ENCODE data around the gene TTC5. TPM values are rescaled to one million over a fixed set of nuclear protein-coding genes. Genes with fewer than 3 reads are reported as not detected.

The TTC5 gene, protein sequence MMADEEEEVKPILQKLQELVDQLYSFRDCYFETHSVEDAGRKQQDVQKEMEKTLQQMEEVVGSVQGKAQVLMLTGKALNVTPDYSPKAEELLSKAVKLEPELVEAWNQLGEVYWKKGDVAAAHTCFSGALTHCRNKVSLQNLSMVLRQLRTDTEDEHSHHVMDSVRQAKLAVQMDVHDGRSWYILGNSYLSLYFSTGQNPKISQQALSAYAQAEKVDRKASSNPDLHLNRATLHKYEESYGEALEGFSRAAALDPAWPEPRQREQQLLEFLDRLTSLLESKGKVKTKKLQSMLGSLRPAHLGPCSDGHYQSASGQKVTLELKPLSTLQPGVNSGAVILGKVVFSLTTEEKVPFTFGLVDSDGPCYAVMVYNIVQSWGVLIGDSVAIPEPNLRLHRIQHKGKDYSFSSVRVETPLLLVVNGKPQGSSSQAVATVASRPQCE
- polyA plus RNA-seq: 13.7 to 19.2 TPM (median 13.9 TPM) in 3 replicates
- 5.3 TPM for polyA plus RNA-seq (2011; ENCODE audit: low read depth)
- polyA plus RNA-seq (2011; cell fraction: cytosol; rRNA removed): 10.1 and 11.8 TPM in 2 replicates
- polyA plus RNA-seq (2011; cell fraction: nucleus; rRNA removed): 11.8 and 16.6 TPM in 2 replicates
- polyA plus RNA-seq (2012; ENCODE audit: low replicate concordance): 7.2 and 14.1 TPM in 2 replicates
- polyA minus RNA-seq: 10.9 to 18.5 TPM (median 17.3 TPM) in 3 replicates
- polyA minus RNA-seq (2011; cell fraction: cytosol; rRNA and poly(A)+ RNA removed): 20.7 TPM
- polyA minus RNA-seq (2011; cell fraction: nucleus; rRNA and poly(A)+ RNA removed): 8.5 and 15.7 TPM in 2 replicates

DNA sequence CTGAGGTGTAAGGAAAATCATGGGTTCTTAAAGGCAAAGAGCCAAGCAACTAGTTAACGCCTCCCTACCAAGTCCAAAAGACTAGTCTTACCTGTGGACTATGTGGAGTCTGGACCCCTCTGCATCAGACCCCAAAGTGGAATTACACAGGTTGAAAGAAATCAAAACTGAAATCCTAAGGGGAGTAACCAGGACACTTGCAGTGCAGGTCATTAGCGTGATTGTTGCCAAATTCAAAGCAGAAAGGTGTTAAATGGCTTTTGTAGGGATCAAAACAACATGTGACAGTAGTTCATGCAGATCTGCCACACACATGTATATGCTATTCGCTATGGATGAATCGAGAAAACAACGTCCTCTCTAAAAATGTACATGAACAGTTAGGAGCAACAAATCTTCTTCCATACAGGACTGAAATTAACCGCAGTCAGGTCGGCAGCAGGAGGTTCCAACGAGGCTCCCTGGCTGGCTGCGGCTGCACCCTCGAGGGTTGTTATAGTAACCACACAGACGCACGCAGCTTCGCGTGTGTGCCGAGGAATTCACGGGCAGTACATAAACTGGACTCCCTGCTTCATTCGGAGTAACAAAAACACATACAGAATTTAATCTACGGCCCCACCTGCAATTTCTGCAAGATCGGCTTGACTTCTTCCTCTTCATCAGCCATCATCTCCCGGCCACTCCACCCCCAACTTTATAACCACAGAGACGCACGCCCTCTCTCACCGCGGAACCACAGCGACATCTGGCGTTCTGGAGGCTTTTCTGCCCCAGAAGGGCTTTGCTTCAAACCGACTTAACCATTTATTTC lies at the start of gene TTC5:
TSS of gene TTC5 (minus strand) at position 687 of the 814 bp plus-strand sequence. CDS start at position 673, 14 bp downstream.
- dilution Hi-C loops (cut with MboI; ENCODE audit: extremely low pct_ligation_motif_present, low sequenced_read_pairs): no loop called here
- FAIRE-seq: peak; percentile 74

DNA sequence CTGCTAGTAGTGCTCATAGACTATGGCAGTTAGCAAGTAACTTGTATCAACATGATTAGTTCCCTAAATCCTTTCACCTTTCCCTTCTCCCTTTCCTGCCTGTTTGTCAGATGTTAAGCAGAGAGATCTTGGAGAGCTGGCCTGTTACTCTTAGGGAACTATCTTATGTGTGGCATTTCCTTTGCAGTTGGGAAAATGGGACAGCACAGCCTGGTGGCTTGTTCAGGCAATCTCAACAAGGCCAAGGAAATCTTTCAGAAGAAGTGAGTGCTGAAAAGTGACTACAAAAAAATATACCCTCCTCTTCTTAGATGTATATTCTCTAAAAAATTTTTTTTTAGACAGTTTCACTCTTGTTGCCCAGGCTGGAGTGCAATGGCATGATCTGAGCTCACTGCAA lies 45.1 kb upstream of the TTC5 start:
- Histone ChIP-seq H3K27ac (ENCODE audit: control insufficient read depth, insufficient read depth, low read length) (no peak overlapping the region), H3K4me1 (ENCODE audit: control insufficient read depth, extremely low read depth, insufficient read depth, low read length) (no peaks in the 10 kb centered on the region), H2AFZ (ENCODE audit: control insufficient read depth, low read length) (no peak overlapping the region), H3K9me3 (ENCODE audit: control insufficient read depth, low read depth, low read length) (no peaks in the 10 kb centered on the region), H3K79me2 (ENCODE audit: control insufficient read depth, insufficient read depth, low read length) (no peaks in the 10 kb centered on the region), H3K9me1 (ENCODE audit: control insufficient read depth, extremely low read depth, insufficient read depth, low read length) (no peaks in the 10 kb centered on the region), H3K4me3 (ENCODE audit: control insufficient read depth in 2 of 3, extremely low read depth in 1 of 3, insufficient read depth in 2 of 3, low read depth in 1 of 3, low read length in 3 of 3) (no peak overlapping the region), H3K36me3 (ENCODE audit: control insufficient read depth in 2 of 2, extremely low read depth in 1 of 2, insufficient read depth in 2 of 2, low read length in 2 of 2) (peaks cover 7 to 27% of the 10 kb centered on the region in 2 experiments), H3K4me2 (ENCODE audit: control insufficient read depth, extremely low read depth, insufficient read depth, low read depth, low read length) (no peak overlapping the region), H3K27me3 (ENCODE audit: control insufficient read depth, extremely low read depth, insufficient read depth, low read length) (no peaks in the 10 kb centered on the region), H4K20me1 (ENCODE audit: control insufficient read depth, extremely low read depth, insufficient read depth, low read length) (no peaks in the 10 kb centered on the region), H3K9ac (ENCODE audit: control insufficient read depth, extremely low read depth, insufficient read depth, low read length) (no peak overlapping the region)
- TF ChIP-seq, protein P1, sequence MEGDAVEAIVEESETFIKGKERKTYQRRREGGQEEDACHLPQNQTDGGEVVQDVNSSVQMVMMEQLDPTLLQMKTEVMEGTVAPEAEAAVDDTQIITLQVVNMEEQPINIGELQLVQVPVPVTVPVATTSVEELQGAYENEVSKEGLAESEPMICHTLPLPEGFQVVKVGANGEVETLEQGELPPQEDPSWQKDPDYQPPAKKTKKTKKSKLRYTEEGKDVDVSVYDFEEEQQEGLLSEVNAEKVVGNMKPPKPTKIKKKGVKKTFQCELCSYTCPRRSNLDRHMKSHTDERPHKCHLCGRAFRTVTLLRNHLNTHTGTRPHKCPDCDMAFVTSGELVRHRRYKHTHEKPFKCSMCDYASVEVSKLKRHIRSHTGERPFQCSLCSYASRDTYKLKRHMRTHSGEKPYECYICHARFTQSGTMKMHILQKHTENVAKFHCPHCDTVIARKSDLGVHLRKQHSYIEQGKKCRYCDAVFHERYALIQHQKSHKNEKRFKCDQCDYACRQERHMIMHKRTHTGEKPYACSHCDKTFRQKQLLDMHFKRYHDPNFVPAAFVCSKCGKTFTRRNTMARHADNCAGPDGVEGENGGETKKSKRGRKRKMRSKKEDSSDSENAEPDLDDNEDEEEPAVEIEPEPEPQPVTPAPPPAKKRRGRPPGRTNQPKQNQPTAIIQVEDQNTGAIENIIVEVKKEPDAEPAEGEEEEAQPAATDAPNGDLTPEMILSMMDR (optimal IDR thresholded peaks at IDR 0.05 in 1 of 3, IDR thresholded peaks at IDR 0.05 in 1 of 3, conservative IDR thresholded peaks at IDR 0.05 in 1 of 3; ENCODE audit: extremely low read depth in 1 of 3, insufficient read depth in 2 of 3, low read length in 3 of 3): peak in 2 of 3 experiments; percentile 6 to 16
- TF ChIP-seq EZH2 (IDR thresholded peaks at IDR 0.05; ENCODE audit: low read length): no peak
- dilution Hi-C loops (cut with MboI; ENCODE audit: extremely low pct_ligation_motif_present, low sequenced_read_pairs): no loop called here
- DNase-seq (ENCODE audit: low read depth, low spot score) (no peak), FAIRE-seq (no peak)

More for the DNA sequence above, at the start of gene TTC5:
- Histone ChIP-seq H3K27ac (ENCODE audit: control insufficient read depth, insufficient read depth, low read length) (peak within 1 kb of the TSS; percentile 58), H3K4me1 (ENCODE audit: control insufficient read depth, extremely low read depth, insufficient read depth, low read length) (peaks cover 11% of the 10 kb centered on the region), H3K9me1 (ENCODE audit: control insufficient read depth, extremely low read depth, insufficient read depth, low read length) (no peaks in the 10 kb centered on the region), H3K9ac (ENCODE audit: control insufficient read depth, extremely low read depth, insufficient read depth, low read length) (peak within 1 kb of the TSS; percentile 74), H2AFZ (ENCODE audit: control insufficient read depth, low read length) (peak within 1 kb of the TSS; percentile 98), H3K36me3 (ENCODE audit: control insufficient read depth in 2 of 2, extremely low read depth in 1 of 2, insufficient read depth in 2 of 2, low read length in 2 of 2) (no peaks in the 10 kb centered on the region), H3K79me2 (ENCODE audit: control insufficient read depth, insufficient read depth, low read length) (peaks cover 16% of the 10 kb centered on the region), H3K9me3 (ENCODE audit: control insufficient read depth, low read depth, low read length) (no peaks in the 10 kb centered on the region), H4K20me1 (ENCODE audit: control insufficient read depth, extremely low read depth, insufficient read depth, low read length) (no peaks in the 10 kb centered on the region), H3K4me3 (ENCODE audit: control insufficient read depth in 2 of 3, extremely low read depth in 1 of 3, insufficient read depth in 2 of 3, low read depth in 1 of 3, low read length in 3 of 3) (peak within 1 kb of the TSS; percentile 69 to 99 (median 97)), H3K4me2 (ENCODE audit: control insufficient read depth, extremely low read depth, insufficient read depth, low read depth, low read length) (peak within 1 kb of the TSS; percentile 93), H3K27me3 (ENCODE audit: control insufficient read depth, extremely low read depth, insufficient read depth, low read length) (no peaks in the 10 kb centered on the region)
- no peak for TF ChIP-seq EZH2 (IDR thresholded peaks at IDR 0.05; ENCODE audit: low read length)
- TF ChIP-seq, protein P1 (optimal IDR thresholded peaks at IDR 0.05 in 1 of 3, IDR thresholded peaks at IDR 0.05 in 1 of 3, conservative IDR thresholded peaks at IDR 0.05 in 1 of 3; ENCODE audit: extremely low read depth in 1 of 3, insufficient read depth in 2 of 3, low read length in 3 of 3): peak; percentile 88 to 97 (median 95)
- DNase-seq (ENCODE audit: low read depth, low spot score): no peak
